Astrocyte (in vitro differentiated cells and primary cell): ENCODE data around the gene SLCO3A1.

Source experiments
- CTCF ChIP-seq: IDR thresholded peaks from 2 replicates; pipeline ENCODE4 v1.5.1; 2011; ENCODE audit warnings: low read depth, mild to moderate bottlenecking, inconsistent platforms, low read length, moderate library complexity; ENCODE audit not compliant: insufficient read depth
- EZH2 ChIP-seq: IDR thresholded peaks from 2 replicates; pipeline ENCODE4 v1.6.1; 2012; ENCODE audit warnings: mild to moderate bottlenecking, low read length, inconsistent platforms; ENCODE audit not compliant: insufficient read depth

GRCh38 chr15:92071045-92071634 lies 217.6 kb downstream of the SLCO3A1 start:
- no peak for TF ChIP-seq CTCF
- TF ChIP-seq EZH2, result no peak
